ENCODE measurements around the gene KRT33B. TPM values are rescaled to one million over a fixed set of nuclear protein-coding genes. Genes with fewer than 3 reads are reported as not detected.

Gene KRT33B
- total and polyA plus RNA-seq, 12 donors: not detected

DNA sequence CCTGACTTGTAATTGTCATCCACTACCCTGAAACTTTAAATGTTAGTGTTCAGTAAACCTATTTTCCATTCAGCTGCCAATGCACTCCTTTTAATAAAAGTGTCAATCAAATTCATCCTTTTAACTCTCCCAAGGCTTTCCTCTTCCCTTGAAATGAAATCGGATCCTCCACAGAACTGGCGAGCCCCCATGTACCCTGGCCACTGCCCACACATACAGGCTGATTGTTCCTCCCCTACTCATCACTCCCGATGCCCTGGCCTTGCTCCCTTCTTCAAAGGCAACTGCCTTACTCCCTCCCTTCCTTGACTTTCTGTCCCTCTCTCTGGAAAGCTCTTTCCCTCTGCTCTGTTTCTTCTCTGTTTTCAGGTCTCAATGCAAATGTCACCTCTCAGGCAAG lies 26.6 kb downstream of the KRT33B start:
- TF ChIP-seq, protein P1, sequence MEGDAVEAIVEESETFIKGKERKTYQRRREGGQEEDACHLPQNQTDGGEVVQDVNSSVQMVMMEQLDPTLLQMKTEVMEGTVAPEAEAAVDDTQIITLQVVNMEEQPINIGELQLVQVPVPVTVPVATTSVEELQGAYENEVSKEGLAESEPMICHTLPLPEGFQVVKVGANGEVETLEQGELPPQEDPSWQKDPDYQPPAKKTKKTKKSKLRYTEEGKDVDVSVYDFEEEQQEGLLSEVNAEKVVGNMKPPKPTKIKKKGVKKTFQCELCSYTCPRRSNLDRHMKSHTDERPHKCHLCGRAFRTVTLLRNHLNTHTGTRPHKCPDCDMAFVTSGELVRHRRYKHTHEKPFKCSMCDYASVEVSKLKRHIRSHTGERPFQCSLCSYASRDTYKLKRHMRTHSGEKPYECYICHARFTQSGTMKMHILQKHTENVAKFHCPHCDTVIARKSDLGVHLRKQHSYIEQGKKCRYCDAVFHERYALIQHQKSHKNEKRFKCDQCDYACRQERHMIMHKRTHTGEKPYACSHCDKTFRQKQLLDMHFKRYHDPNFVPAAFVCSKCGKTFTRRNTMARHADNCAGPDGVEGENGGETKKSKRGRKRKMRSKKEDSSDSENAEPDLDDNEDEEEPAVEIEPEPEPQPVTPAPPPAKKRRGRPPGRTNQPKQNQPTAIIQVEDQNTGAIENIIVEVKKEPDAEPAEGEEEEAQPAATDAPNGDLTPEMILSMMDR (IDR thresholded peaks at IDR 0.05): no peak
- TF ChIP-seq POLR2A (IDR thresholded peaks at IDR 0.05): no peak
- no peak overlapping the region for H3K27ac ChIP-seq
- no peaks in the 10 kb centered on the region for H3K4me1 ChIP-seq (replicated peaks in 1 of 2)
- WGBS, 4 donors: 39 to 54% (median 47%) methylated on average over 3 of the region's 3 CpGs
- DNase-seq: no peak
- intact Hi-C loops (cut with DNase I): no loop called here
- no peaks in the 10 kb centered on the region for H3K27me3 ChIP-seq
- H3K9me3 ChIP-seq (replicated peaks in 1 of 3): no peaks in the 10 kb centered on the region
- no peak overlapping the region for H3K4me3 ChIP-seq
- H3K36me3 ChIP-seq (replicated peaks in 1 of 2): no peaks in the 10 kb centered on the region

DNA sequence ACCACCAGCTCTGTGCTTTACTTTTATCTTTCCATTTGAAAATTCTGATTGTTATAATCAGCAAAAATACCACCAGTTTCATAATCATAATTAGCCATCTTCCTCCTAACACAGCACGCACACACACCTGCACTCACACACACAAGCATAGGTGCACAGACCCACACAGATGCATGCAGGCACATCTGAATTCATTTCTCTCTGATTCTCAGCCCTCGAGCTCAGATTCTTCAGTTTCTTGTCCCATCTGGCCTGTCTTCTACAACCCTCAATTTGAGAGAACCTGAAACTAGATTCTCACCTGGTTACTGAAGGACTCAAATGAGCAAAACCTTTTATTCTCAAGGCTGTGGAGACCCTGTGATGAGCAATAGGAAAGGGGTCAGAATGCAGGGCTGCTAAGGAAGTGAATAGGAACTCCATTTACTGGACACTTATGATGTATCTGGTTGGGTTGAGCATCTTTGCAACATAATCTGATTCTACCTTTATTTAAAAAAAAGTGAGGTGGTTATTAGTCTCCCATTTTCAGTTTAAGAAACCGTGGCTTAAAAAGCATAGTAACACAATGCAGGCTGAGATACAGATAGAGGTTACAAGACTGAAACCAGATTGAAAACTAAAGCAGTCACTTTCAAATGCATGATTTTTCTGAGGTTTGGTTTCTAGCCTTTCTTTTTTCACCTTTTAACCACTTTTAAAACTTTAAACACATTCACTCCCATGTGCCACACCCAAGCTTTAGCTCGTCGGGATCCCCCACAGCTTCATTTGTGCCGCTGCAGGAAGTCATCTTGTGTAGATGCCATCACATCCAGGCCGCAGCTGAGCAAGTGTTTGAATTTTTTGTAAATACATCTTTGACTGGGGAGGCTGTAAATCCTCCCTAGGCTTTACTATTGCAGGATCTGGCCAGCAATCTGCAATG lies 28.4 kb downstream of the KRT33B start:
- Histone ChIP-seq H3K27me3 (no peaks in the 10 kb centered on the region), H3K4me3 (no peak overlapping the region), H3K9me3 (replicated peaks in 1 of 3) (no peaks in the 10 kb centered on the region), H3K4me1 (replicated peaks in 1 of 2) (no peaks in the 10 kb centered on the region), H3K27ac (no peak overlapping the region), H3K36me3 (replicated peaks in 1 of 2) (no peaks in the 10 kb centered on the region)
- no peak for DNase-seq
- TF ChIP-seq, protein P1 (IDR thresholded peaks at IDR 0.05): no peak
- no peak for TF ChIP-seq POLR2A (IDR thresholded peaks at IDR 0.05)
- WGBS, 4 donors: 73 to 82% (median 79%) methylated on average over 7 of the region's 7 CpGs
- intact Hi-C loops (cut with DNase I): no loop called here

DNA sequence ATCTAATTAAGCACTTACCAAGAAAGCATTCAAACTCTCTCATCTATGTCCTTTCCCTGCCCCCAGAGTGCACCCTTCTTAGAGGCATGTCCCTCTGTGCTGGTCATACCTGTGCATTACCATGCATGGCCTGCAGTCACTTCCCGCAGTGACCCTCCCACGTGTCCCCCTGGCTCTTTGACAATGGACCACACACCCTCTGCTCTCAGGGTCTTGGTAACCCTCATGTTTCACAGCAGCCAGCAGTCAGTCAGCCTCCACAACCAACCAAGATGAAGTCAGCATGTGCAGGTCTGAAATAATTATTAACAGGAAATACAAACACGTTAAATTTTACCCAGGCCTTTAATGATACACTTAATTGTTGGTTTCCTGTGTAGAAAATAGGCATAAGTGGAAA lies 29.1 kb downstream of the KRT33B start:
- Histone ChIP-seq H3K27me3 (no peaks in the 10 kb centered on the region), H3K4me1 (replicated peaks in 1 of 2) (no peaks in the 10 kb centered on the region), H3K4me3 (no peak overlapping the region), H3K9me3 (replicated peaks in 1 of 3) (no peaks in the 10 kb centered on the region), H3K36me3 (replicated peaks in 1 of 2) (no peaks in the 10 kb centered on the region), H3K27ac (no peak overlapping the region)
- TF ChIP-seq, protein P1 (IDR thresholded peaks at IDR 0.05): no peak
- no peak for TF ChIP-seq POLR2A (IDR thresholded peaks at IDR 0.05)
- DNase-seq: no peak
- 41 to 57% (median 52%) methylated on average over 3 of the region's 3 CpGs for WGBS, 4 donors
- intact Hi-C loops (cut with DNase I): no loop called here

DNA sequence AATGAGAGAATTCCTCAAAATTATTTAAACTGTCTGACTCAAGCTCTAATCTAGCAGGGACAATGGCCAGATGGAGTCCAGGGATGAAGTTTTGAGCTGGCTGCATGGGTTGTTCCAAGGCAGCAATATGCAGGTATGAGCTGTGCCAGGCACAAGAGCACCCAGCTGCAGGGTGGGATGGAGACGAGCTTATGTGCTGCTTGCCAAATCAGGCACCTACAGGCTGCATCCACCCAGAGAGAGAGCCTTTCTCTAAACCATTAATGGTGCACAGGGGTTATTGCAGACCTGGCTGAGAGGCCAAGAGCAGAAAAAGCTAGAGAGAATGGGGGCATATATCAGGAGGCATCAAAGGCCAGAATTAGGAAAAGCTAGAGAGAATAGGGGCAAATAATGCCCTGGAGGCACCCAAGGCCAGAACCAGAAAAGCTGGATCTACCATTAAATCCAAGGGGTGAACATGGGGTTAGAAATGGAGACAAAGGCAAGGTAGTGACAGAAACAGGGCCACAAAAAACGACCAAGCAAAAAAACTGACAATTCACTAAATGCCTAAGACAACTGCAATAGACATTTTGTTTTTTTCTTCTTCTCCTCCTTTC lies 29.9 kb downstream of the KRT33B start:
- TF ChIP-seq POLR2A (IDR thresholded peaks at IDR 0.05): no peak
- TF ChIP-seq, protein P1 (IDR thresholded peaks at IDR 0.05): no peak

More for the DNA sequence above, 29.9 kb downstream of the KRT33B start:
- no peak for DNase-seq
- H3K4me3 ChIP-seq: no peak overlapping the region
- WGBS, 4 donors: 57 to 66% (median 60%) methylated on average over 2 of the region's 2 CpGs
- intact Hi-C loops (cut with DNase I): loop anchor here in 1 of 2 donors (10.0 kb wide), 1 partner anchor 385 kb away; no protein-coding TSS in a partner anchor
- H3K9me3 ChIP-seq (replicated peaks in 1 of 3): no peaks in the 10 kb centered on the region
- no peaks in the 10 kb centered on the region for H3K27me3 ChIP-seq
- no peaks in the 10 kb centered on the region for H3K36me3 ChIP-seq (replicated peaks in 1 of 2)
- H3K4me1 ChIP-seq (replicated peaks in 1 of 2): no peaks in the 10 kb centered on the region
- no peak overlapping the region for H3K27ac ChIP-seq

Measured in adrenal gland (tissue), 12 donors.